ENCODE data around the gene CPOX.

Gene CPOX

GRCh38 chr3:98587654-98588053 is 5.8 kb downstream of the CPOX start:
- no peak for DNase-seq (ENCODE audit: low read depth, low spot score)
- H3K4me3 ChIP-seq (ENCODE audit: low read depth, low read length), result no peak overlapping the region
- in situ Hi-C loops (cut with HindIII; ENCODE audit: low sequenced_read_pairs), result no loop called here
- TF ChIP-seq CTCF (IDR thresholded peaks at IDR 0.05; ENCODE audit: low read depth, low read length), result no peak

DNA sequence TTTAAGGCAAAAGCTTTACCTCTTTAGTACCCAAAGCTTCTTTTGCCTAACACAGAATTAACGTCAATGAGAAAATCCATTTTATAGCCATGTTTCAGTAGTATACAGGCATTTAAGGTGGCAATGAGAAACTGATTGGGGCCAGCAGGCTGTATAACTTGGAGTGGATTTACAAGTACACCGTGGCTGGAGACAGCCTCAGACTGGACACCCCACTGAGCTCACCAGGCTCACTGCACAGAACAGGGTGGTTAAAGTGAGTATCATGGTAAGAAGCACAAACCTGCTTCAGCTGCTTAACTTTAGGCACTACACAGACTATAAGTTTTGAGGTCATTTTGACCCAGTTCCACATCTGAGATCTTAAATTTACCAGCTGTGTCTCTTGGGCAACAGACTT is 8.9 kb downstream of the CPOX start:
- TF ChIP-seq CTCF (IDR thresholded peaks at IDR 0.05; ENCODE audit: low read depth, low read length), result no peak
- in situ Hi-C loops (cut with HindIII; ENCODE audit: low sequenced_read_pairs), result no loop called here
- H3K4me3 ChIP-seq (ENCODE audit: low read depth, low read length), result no peak overlapping the region
- DNase-seq (ENCODE audit: low read depth, low spot score), result no peak

DNA sequence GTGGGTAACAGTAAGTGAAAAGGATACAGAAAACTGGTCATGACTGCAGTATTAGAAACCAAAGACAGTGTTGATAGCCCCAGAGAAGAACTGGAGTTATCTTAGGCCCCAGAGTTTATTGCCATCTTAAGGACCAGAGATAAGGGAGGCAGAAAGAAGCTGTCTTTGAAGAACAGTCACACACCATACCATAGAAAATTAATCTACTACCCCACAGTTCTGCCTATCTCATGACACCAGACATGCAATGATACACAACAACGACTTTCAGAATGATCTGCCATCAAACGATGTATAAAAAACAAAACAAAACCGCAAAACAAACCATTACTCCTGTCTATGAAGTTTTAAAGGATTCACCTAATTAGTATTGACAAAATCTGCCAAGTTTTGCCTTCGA is 9.6 kb downstream of the CPOX start:
- no peak for TF ChIP-seq CTCF (IDR thresholded peaks at IDR 0.05; ENCODE audit: low read depth, low read length)
- H3K4me3 ChIP-seq (ENCODE audit: low read depth, low read length), result no peak overlapping the region
- DNase-seq (ENCODE audit: low read depth, low spot score), result no peak
- in situ Hi-C loops (cut with HindIII; ENCODE audit: low sequenced_read_pairs), result no loop called here

DNA sequence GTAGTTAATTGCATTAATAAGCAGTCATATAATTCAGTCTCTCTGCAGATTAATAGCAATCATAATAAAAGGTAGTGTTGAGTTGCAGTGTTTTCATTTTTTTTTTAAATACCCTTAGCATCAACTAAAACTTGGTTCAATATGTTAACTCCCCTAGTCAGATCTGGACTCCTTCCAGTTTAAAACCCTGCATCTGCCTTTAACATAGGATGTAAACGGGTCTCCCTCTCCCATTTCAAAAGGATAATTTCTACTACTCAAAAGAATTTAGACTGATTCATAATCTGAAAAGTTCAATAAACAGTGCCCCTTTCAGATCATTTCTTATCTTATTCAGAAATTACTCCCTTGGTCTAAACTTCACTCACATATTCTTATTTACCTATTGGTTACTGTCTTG is 11.4 kb downstream of the CPOX start:
- TF ChIP-seq CTCF (IDR thresholded peaks at IDR 0.05; ENCODE audit: low read depth, low read length), result no peak

GRCh38 chr3:98581474-98581873 is 11.9 kb downstream of the CPOX start:
- no peak overlapping the region for H3K4me3 ChIP-seq (ENCODE audit: low read depth, low read length)
- DNase-seq (ENCODE audit: low read depth, low spot score), result no peak
- in situ Hi-C loops (cut with HindIII; ENCODE audit: low sequenced_read_pairs), result no loop called here
- TF ChIP-seq CTCF (IDR thresholded peaks at IDR 0.05; ENCODE audit: low read depth, low read length), result no peak

More for the DNA sequence above, 11.4 kb downstream of the CPOX start:
- no peak overlapping the region for H3K4me3 ChIP-seq (ENCODE audit: low read depth, low read length)
- DNase-seq (ENCODE audit: low read depth, low spot score), result no peak
- in situ Hi-C loops (cut with HindIII; ENCODE audit: low sequenced_read_pairs), result no loop called here

DNA sequence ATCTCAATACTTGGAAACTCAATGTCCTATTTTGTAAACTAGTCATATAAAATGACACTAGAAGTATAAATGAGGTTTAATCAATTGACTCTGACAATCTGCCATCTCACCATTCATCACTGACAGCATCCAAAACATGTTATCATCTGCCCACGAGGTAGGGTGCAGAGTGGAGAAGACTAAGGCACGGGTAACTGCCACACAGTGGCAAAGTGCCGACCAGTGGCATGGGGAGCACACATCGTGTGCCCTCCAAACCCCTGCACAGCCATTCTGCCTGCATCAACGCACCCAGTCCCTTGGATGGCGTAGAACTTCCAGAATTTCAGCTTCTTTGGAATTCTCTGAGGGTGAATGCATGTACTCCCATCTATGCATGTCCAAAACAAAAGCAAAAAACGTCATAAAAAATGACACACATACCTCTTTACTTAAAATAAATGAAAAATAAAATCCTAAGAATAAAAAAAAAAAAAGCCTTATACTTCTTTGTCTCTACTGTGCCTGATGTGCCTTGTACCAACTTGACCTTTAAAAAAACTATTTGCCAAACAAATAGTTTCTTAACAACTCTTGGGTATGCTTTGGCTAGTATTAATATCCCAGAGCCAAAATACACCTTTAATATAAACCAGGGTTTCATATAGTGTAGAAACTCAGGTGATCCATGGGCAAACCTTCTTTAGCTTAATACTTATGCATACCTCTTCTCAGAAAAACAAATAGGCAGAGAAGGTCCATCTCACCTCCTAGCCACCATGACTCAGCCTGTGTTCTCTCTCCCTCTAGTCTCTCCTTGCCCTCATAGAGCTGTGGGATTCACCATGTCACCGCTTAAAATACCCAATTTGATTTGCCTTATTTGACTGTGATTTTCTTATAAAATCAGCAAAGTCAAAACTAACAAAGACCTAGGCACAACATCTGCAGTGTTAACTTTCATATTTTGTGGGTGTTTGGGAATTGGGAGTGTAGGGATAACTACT is 12.7 kb downstream of the CPOX start:
- in situ Hi-C loops (cut with HindIII; ENCODE audit: low sequenced_read_pairs), result no loop called here
- no peak for DNase-seq (ENCODE audit: low read depth, low spot score)
- TF ChIP-seq CTCF (IDR thresholded peaks at IDR 0.05; ENCODE audit: low read depth, low read length), result no peak
- H3K4me3 ChIP-seq (ENCODE audit: low read depth, low read length), result no peak overlapping the region

Measured in astrocyte of the spinal cord (primary cell).